HepG2 (cell line): ENCODE results near the gene PANX1.

Experiments used
- KDM5B ChIP-seq: sonication (generic); formaldehyde crosslinking; IDR thresholded peaks from 2 replicates; pipeline ENCODE4 v1.4.0; 2020; ENCODE audit warnings: missing genetic modification reagents, mild to moderate bottlenecking, borderline replicate concordance
- MYC ChIP-seq: sonication (generic); formaldehyde crosslinking; IDR thresholded peaks from 2 replicates; pipeline ENCODE4 v1.9.0; 2021; ENCODE audit warnings: missing genetic modification reagents, borderline replicate concordance

- TF ChIP-seq MYC (CRISPR knock-in tag): no peak
- TF ChIP-seq KDM5B (CRISPR knock-in tag): no peak
These were observed 40.9 kb downstream of the PANX1 start for GRCh38 chr11:94169516-94169915.
